HEK293 (cell line): Measurements from ENCODE around the gene ABLIM3.

ENCODE experiments used
- CTCF ChIA-PET: fragments of 350-600 bp; formaldehyde crosslinking; extraction: SDS; loops from one replicate; lab custom pipeline; 2021; ENCODE audit warnings: antibody characterized with exemption; lab: Yijun Ruan, JAX
- POLR2A ChIA-PET: fragments of 300-600 bp; formaldehyde crosslinking; extraction: SDS; loops from one replicate; lab custom pipeline; 2020; ENCODE audit warnings: antibody characterized with exemption, inconsistent platforms; lab: Yijun Ruan, JAX
- H3K27ac ChIP-seq: fragments of 200-500 bp; sonication (Bioruptor generic); 2 replicates; pipeline ENCODE4 v1.5.1; 2014; ENCODE audit warnings: low read depth, low read length, control low read depth, inconsistent platforms; ENCODE audit errors: extremely low read depth
- H3K36me3 ChIP-seq, 2 experiments: fragments of 200-500 bp in 1 of 2; sonication (Bioruptor generic) in 1 of 2; 1 replicate in 1 of 2; 2 replicates in 1 of 2; pipeline ENCODE4 v1.5.1; 2014 to 2017; ENCODE audit warnings: inconsistent platforms in 2 of 2, low read length in 2 of 2; ENCODE audit not compliant: control insufficient read depth in 2 of 2, insufficient read depth in 1 of 2
- H3K4me1 ChIP-seq: fragments of 200-500 bp; sonication (Bioruptor generic); 2 replicates; pipeline ENCODE4 v1.5.1; 2014; ENCODE audit warnings: mild to moderate bottlenecking, low read length, inconsistent platforms; ENCODE audit not compliant: control insufficient read depth, insufficient read depth
- H3K4me3 ChIP-seq: 2 replicates; pipeline ENCODE4 v1.5.1; 2011; ENCODE audit warnings: low read depth, mild to moderate bottlenecking, control low read depth, low read length, moderate library complexity
- H3K9me3 ChIP-seq: fragments of 200-500 bp; sonication (Bioruptor generic); 2 replicates; pipeline ENCODE4 v1.5.1; 2014; ENCODE audit warnings: low read depth, low read length, inconsistent platforms; ENCODE audit not compliant: control insufficient read depth, insufficient read depth
- ATF2 ChIP-seq: fragments of 450-650 bp; formaldehyde crosslinking; IDR thresholded peaks from 2 replicates; pipeline ENCODE4 v1.5.1; 2016; ENCODE audit warnings: missing biosample characterization, missing genetic modification characterization, low read depth
- HOXA7 ChIP-seq: sonication (generic); formaldehyde crosslinking; IDR thresholded peaks from 2 replicates; pipeline ENCODE4 v1.8.1; 2022; ENCODE audit warnings: missing genetic modification reagents, borderline replicate concordance
- PRDM6 ChIP-seq: fragments of 450-650 bp; formaldehyde crosslinking; IDR thresholded peaks from 2 replicates; pipeline ENCODE4 v1.5.1; 2017; ENCODE audit warnings: missing biosample characterization, missing genetic modification characterization
- REST ChIP-seq: fragments of 450-650 bp; formaldehyde crosslinking; IDR thresholded peaks from 2 replicates; pipeline ENCODE4 v1.5.1; 2016; ENCODE audit warnings: missing biosample characterization, missing genetic modification characterization
- TCF7L2 ChIP-seq: IDR thresholded peaks from 2 replicates; pipeline ENCODE4 v1.6.1; 2011; ENCODE audit warnings: low read depth, mild to moderate bottlenecking, inconsistent platforms, low read length, moderate library complexity, borderline replicate concordance
- ZNF174 ChIP-seq: fragments of 450-650 bp; formaldehyde crosslinking; IDR thresholded peaks from 2 replicates; pipeline ENCODE4 v1.5.0; 2017; ENCODE audit warnings: missing biosample characterization, mild to moderate bottlenecking, missing genetic modification characterization
- ZNF24 ChIP-seq: fragments of 450-650 bp; formaldehyde crosslinking; IDR thresholded peaks from 2 replicates; pipeline ENCODE4 v1.5.1; 2016; ENCODE audit warnings: missing biosample characterization, missing genetic modification characterization
- ZNF354C ChIP-seq: fragments of 450-650 bp; formaldehyde crosslinking; IDR thresholded peaks from 2 replicates; pipeline ENCODE4 v1.5.1; 2016; ENCODE audit warnings: missing biosample characterization, missing genetic modification characterization, low read depth, borderline replicate concordance
- ZNF394 ChIP-seq: fragments of 450-650 bp; formaldehyde crosslinking; IDR thresholded peaks from 2 replicates; pipeline ENCODE4 v1.5.1; 2016; ENCODE audit warnings: missing biosample characterization, missing genetic modification characterization, mild to moderate bottlenecking, moderate library complexity, borderline replicate concordance
- ZNF416 ChIP-seq: fragments of 450-650 bp; formaldehyde crosslinking; IDR thresholded peaks from 2 replicates; pipeline ENCODE4 v1.5.1; 2016; ENCODE audit warnings: missing biosample characterization, missing genetic modification characterization
- ZNF549 ChIP-seq: fragments of 450-650 bp; IDR thresholded peaks from 2 replicates; pipeline ENCODE4 v1.5.1; 2018; ENCODE audit warnings: missing biosample characterization, missing genetic modification characterization, mild to moderate bottlenecking, inconsistent platforms, moderate library complexity
- ZNF571 ChIP-seq: fragments of 450-650 bp; formaldehyde crosslinking; IDR thresholded peaks from 2 replicates; pipeline ENCODE4 v1.5.0; 2017; ENCODE audit warnings: missing biosample characterization, missing genetic modification characterization
- ZNF596 ChIP-seq: fragments of 450-650 bp; IDR thresholded peaks from 2 replicates; pipeline ENCODE4 v1.5.0; 2018; ENCODE audit warnings: missing biosample characterization, mild to moderate bottlenecking, missing genetic modification characterization, moderate library complexity
- TF ChIP-seq, protein P1 (sequence below): fragments of 450-650 bp; formaldehyde crosslinking; IDR thresholded peaks from 2 replicates; pipeline ENCODE4 v1.5.1; 2016; ENCODE audit warnings: missing biosample characterization, missing genetic modification characterization, borderline replicate concordance
- TF ChIP-seq, protein P2 (sequence below): fragments of 450-650 bp; formaldehyde crosslinking; IDR thresholded peaks from 2 replicates; pipeline ENCODE4 v1.5.1; 2016; ENCODE audit warnings: missing biosample characterization, missing genetic modification characterization
- TF ChIP-seq, protein P3 (sequence below): fragments of 450-650 bp; formaldehyde crosslinking; IDR thresholded peaks from 2 replicates; pipeline ENCODE4 v1.5.1; 2016; ENCODE audit warnings: missing biosample characterization, missing genetic modification characterization
- TF ChIP-seq, protein P4 (sequence below): fragments of 450-650 bp; formaldehyde crosslinking; IDR thresholded peaks from 2 replicates; pipeline ENCODE4 v1.5.1; 2016; ENCODE audit warnings: missing biosample characterization, missing genetic modification characterization

ABLIM3 gene

GRCh38 chr5:149147676-149148075 is 6.4 kb downstream of the ABLIM3 start (continued):
- TF ChIP-seq ATF2 (tag by site-specific recombination) (no peak), ZNF571 (tag by site-specific recombination) (no peak), ZNF394 (tag by site-specific recombination) (no peak), PRDM6 (no peak), ZNF596 (tag by site-specific recombination) (no peak)
- TF ChIP-seq, protein P1, sequence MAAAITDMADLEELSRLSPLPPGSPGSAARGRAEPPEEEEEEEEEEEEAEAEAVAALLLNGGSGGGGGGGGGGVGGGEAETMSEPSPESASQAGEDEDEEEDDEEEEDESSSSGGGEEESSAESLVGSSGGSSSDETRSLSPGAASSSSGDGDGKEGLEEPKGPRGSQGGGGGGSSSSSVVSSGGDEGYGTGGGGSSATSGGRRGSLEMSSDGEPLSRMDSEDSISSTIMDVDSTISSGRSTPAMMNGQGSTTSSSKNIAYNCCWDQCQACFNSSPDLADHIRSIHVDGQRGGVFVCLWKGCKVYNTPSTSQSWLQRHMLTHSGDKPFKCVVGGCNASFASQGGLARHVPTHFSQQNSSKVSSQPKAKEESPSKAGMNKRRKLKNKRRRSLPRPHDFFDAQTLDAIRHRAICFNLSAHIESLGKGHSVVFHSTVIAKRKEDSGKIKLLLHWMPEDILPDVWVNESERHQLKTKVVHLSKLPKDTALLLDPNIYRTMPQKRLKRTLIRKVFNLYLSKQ (tag by site-specific recombination): no peak
- TF ChIP-seq, protein P2, sequence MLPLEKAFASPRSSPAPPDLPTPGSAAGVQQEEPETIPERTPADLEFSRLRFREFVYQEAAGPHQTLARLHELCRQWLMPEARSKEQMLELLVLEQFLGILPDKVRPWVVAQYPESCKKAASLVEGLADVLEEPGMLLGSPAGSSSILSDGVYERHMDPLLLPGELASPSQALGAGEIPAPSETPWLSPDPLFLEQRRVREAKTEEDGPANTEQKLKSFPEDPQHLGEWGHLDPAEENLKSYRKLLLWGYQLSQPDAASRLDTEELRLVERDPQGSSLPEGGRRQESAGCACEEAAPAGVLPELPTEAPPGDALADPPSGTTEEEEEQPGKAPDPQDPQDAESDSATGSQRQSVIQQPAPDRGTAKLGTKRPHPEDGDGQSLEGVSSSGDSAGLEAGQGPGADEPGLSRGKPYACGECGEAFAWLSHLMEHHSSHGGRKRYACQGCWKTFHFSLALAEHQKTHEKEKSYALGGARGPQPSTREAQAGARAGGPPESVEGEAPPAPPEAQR (tag by site-specific recombination): no peak
- TF ChIP-seq, protein P3, sequence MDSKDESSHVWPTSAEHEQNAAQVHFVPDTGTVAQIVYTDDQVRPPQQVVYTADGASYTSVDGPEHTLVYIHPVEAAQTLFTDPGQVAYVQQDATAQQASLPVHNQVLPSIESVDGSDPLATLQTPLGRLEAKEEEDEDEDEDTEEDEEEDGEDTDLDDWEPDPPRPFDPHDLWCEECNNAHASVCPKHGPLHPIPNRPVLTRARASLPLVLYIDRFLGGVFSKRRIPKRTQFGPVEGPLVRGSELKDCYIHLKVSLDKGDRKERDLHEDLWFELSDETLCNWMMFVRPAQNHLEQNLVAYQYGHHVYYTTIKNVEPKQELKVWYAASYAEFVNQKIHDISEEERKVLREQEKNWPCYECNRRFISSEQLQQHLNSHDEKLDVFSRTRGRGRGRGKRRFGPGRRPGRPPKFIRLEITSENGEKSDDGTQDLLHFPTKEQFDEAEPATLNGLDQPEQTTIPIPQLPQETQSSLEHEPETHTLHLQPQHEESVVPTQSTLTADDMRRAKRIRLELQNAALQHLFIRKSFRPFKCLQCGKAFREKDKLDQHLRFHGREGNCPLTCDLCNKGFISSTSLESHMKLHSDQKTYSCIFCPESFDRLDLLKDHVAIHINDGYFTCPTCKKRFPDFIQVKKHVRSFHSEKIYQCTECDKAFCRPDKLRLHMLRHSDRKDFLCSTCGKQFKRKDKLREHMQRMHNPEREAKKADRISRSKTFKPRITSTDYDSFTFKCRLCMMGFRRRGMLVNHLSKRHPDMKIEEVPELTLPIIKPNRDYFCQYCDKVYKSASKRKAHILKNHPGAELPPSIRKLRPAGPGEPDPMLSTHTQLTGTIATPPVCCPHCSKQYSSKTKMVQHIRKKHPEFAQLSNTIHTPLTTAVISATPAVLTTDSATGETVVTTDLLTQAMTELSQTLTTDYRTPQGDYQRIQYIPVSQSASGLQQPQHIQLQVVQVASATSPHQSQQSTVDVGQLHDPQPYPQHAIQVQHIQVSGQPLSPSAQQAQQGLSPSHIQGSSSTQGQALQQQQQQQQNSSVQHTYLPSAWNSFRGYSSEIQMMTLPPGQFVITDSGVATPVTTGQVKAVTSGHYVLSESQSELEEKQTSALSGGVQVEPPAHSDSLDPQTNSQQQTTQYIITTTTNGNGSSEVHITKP (tag by site-specific recombination): no peak

DNA sequence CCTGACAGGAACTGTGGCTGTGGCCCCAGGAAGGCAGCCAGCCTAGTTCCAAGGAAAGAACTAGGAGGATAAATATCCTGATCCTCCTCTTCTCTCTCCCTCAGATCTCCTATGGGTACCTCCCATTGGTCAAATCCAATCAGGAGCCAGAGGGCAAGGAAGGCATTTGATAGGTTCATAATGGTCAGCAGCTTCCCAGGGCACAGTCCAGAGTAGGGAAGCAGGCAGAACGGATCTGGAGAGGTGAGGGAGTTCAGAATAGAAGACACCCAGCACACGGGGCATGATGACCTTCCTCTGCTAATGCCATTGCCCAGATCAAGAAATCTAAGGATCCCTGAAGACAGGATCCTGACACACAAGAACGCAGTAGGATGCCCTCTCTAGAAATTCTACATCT is 8.6 kb downstream of the ABLIM3 start:
- H3K9me3 ChIP-seq: no peaks in the 10 kb centered on the region
- POLR2A ChIA-PET: no interaction called here
- CTCF ChIA-PET: interaction anchor here (0.9 kb wide), 1 partner anchor 16 kb away, joined by 3 read pairs; no protein-coding TSS in a partner anchor
- no peak overlapping the region for H3K4me3 ChIP-seq
- H3K27ac ChIP-seq: no peak overlapping the region
- H3K36me3 ChIP-seq: no peaks in the 10 kb centered on the region
- no peaks in the 10 kb centered on the region for H3K4me1 ChIP-seq
- TF ChIP-seq, protein P4, sequence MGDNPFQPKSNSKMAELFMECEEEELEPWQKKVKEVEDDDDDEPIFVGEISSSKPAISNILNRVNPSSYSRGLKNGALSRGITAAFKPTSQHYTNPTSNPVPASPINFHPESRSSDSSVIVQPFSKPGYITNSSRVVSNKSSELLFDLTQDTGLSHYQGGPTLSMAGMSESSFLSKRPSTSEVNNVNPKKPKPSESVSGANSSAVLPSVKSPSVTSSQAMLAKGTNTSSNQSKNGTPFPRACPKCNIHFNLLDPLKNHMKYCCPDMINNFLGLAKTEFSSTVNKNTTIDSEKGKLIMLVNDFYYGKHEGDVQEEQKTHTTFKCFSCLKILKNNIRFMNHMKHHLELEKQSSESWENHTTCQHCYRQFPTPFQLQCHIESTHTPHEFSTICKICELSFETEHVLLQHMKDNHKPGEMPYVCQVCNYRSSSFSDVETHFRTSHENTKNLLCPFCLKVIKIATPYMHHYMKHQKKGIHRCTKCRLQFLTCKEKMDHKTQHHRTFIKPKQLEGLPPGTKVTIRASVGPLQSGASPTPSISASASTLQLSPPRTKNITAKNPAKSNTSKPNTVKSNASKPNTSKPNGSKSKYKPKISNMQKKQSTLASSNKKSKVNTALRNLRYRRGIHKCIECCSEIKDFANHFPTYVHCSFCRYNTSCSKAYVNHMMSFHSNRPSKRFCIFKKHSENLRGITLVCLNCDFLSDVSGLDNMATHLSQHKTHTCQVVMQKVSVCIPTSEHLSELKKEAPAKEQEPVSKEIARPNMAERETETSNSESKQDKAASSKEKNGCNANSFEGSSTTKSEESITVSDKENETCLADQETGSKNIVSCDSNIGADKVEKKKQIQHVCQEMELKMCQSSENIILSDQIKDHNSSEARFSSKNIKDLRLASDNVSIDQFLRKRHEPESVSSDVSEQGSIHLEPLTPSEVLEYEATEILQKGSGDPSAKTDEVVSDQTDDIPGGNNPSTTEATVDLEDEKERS (tag by site-specific recombination): no peak
- TF ChIP-seq TCF7L2 (no peak), HOXA7 (CRISPR knock-in tag) (no peak), ZNF174 (tag by site-specific recombination) (no peak), ZNF24 (tag by site-specific recombination) (no peak), ZNF549 (no peak), ZNF416 (tag by site-specific recombination) (no peak), REST (no peak), ZNF354C (tag by site-specific recombination) (no peak)
